CD14-positive monocyte (primary cell): ENCODE data around the gene ARHGAP10. TPM values are rescaled to one million over a fixed set of nuclear protein-coding genes. Genes with fewer than 3 reads are reported as not detected.

ENCODE experiments used
- DNase-seq, 3 donors: peaks; one replicate each; pipeline ENCODE4 v3.0.0-alpha.2; 2011 to 2022
- H2AFZ ChIP-seq: 2 replicates; pipeline ENCODE4 v1.6.0; 2012; ENCODE audit warnings: mild to moderate bottlenecking, low read depth, low read length, inconsistent platforms; ENCODE audit not compliant: insufficient read depth, poor library complexity, severe bottlenecking
- H3K27ac ChIP-seq, 2 donors: 1 replicate in 1 of 2; 2 replicates in 1 of 2; pipeline ENCODE4 v1.5.1; 2012 to 2013; ENCODE audit warnings: low read length in 2 of 2, control low read depth in 1 of 2, inconsistent platforms in 1 of 2, low read depth in 1 of 2, mild to moderate bottlenecking in 1 of 2
- H3K27me3 ChIP-seq, 2 donors: one replicate each; pipeline versions ENCODE4 v1.6.0 to v1.6.1; 2011 to 2013; ENCODE audit warnings: low read length in 2 of 2; ENCODE audit not compliant: control insufficient read depth in 2 of 2, insufficient read depth in 2 of 2
- H3K36me3 ChIP-seq, 2 donors: replicated peaks in 1 of 2; 1 replicate in 1 of 2; 2 replicates in 1 of 2; pipeline versions ENCODE4 v1.5.1 to v1.6.1; 2012 to 2013; ENCODE audit warnings: low read length in 2 of 2, control low read depth in 1 of 2, inconsistent platforms in 1 of 2, mild to moderate bottlenecking in 1 of 2; ENCODE audit not compliant: insufficient read depth in 2 of 2, control insufficient read depth in 1 of 2
- H3K4me1 ChIP-seq, 2 donors: 1 replicate in 1 of 2; 2 replicates in 1 of 2; pipeline versions ENCODE4 v1.5.1 to v1.6.1; 2012 to 2013; ENCODE audit warnings: low read length in 2 of 2, control low read depth in 1 of 2, inconsistent platforms in 1 of 2, mild to moderate bottlenecking in 1 of 2, moderate library complexity in 1 of 2; ENCODE audit not compliant: insufficient read depth in 2 of 2, control insufficient read depth in 1 of 2
- H3K4me2 ChIP-seq: replicated peaks from 2 replicates; pipeline ENCODE3; 2012; ENCODE audit warnings: low read length, moderate library complexity, mild to moderate bottlenecking; ENCODE audit not compliant: poor library complexity, severe bottlenecking; ENCODE audit errors: extremely low read depth
- H3K4me3 ChIP-seq, 3 experiments: fragments of 200-600 bp in 1 of 3; sonication (generic) in 1 of 3; replicated peaks in 1 of 3; 1 replicate in 2 of 3; 2 replicates in 1 of 3; pipeline ENCODE4 v1.5.1; 2011 to 2013; ENCODE audit warnings: low read length in 3 of 3, mild to moderate bottlenecking in 3 of 3, control low read depth in 2 of 3, low read depth in 2 of 3, inconsistent platforms in 1 of 3, moderate library complexity in 1 of 3
- H3K79me2 ChIP-seq: 2 replicates; pipeline ENCODE4 v1.6.0; 2012; ENCODE audit warnings: mild to moderate bottlenecking, control low read depth, inconsistent platforms, low read length, moderate library complexity; ENCODE audit not compliant: insufficient read depth
- H3K9ac ChIP-seq: 2 replicates; pipeline ENCODE4 v1.6.0; 2017; ENCODE audit warnings: low read length, mild to moderate bottlenecking; ENCODE audit not compliant: insufficient read depth, poor library complexity, severe bottlenecking
- H3K9me3 ChIP-seq, 2 donors: replicated peaks in 1 of 2; 1 replicate in 1 of 2; 2 replicates in 1 of 2; pipeline versions ENCODE4 v1.5.1 to v1.6.1; 2012 to 2013; ENCODE audit warnings: low read length in 2 of 2, control low read depth in 1 of 2; ENCODE audit not compliant: control insufficient read depth in 1 of 2, insufficient read depth in 1 of 2
- H4K20me1 ChIP-seq: 2 replicates; pipeline ENCODE4 v1.6.0; 2012; ENCODE audit warnings: mild to moderate bottlenecking, low read length, control low read depth, moderate library complexity; ENCODE audit not compliant: insufficient read depth
- H3K27ac Mint-ChIP-seq, 7 donors: one replicate each; pipeline ENCODE4 v1.8.0; 2020; ENCODE audit warnings: mild to moderate bottlenecking in 7 of 7, mixed read lengths in 7 of 7, moderate library complexity in 6 of 7, inconsistent platforms in 2 of 7
- H3K27me3 Mint-ChIP-seq, 3 donors: one replicate each; pipeline ENCODE4 v1.8.0; 2021 to 2022; ENCODE audit warnings: low read depth in 3 of 3, mild to moderate bottlenecking in 3 of 3, mixed read lengths in 3 of 3, moderate library complexity in 3 of 3, inconsistent platforms in 1 of 3
- H3K36me3 Mint-ChIP-seq, 2 donors: one replicate each; pipeline ENCODE4 v1.8.0; 2020; ENCODE audit warnings: mixed read lengths in 2 of 2, inconsistent platforms in 1 of 2, mild to moderate bottlenecking in 1 of 2
- H3K4me1 Mint-ChIP-seq: one replicate; pipeline ENCODE4 v1.8.0; 2020; ENCODE audit warnings: mild to moderate bottlenecking, mixed read lengths
- H3K4me3 Mint-ChIP-seq, 2 donors: one replicate each; pipeline ENCODE4 v1.8.0; 2020; ENCODE audit warnings: mild to moderate bottlenecking in 2 of 2, mixed read lengths in 2 of 2, moderate library complexity in 1 of 2
- H3K9me3 Mint-ChIP-seq, 7 donors: one replicate each; pipeline ENCODE4 v1.8.0; 2020 to 2022; ENCODE audit warnings: mixed read lengths in 7 of 7, mild to moderate bottlenecking in 6 of 7, moderate library complexity in 6 of 7, inconsistent platforms in 2 of 7
- WGBS: methylation state at CpG from one replicate; pipeline ENCODE4 v1.1.5; 2013; ENCODE audit warnings: missing lambda C conversion rate; ENCODE audit not compliant: insufficient coverage; 5-methylcytosine and 5-hydroxymethylcytosine counted together
- intact Hi-C, 2 donors: fragments of 100-400 bp; cut with micrococcal nuclease; formaldehyde crosslinking; loops; one replicate each; pipeline versions ENCODE4 v1.15.0 to v1.15.1; 2023
- polyA plus RNA-seq, 3 donors: library from polyadenylated mRNA; depleted of rRNA in 1 of 3; unstranded in 2 of 3; stranded (reverse) in 1 of 3; fragments of 300-500 nt in 2 of 3; fragments of >200 nt in 1 of 3; fragmentation: Illumina TruSeq in 2 of 3; gene quantifications; 1 replicate in 2 of 3; 2 replicates in 1 of 3; pipeline ENCODE4 v1.2.3, GENCODE V29; 2012 to 2021
- TF ChIP-seq, protein P1 (sequence below): fragments of 200-600 bp; IDR thresholded peaks from one replicate; pipeline ENCODE4 v1.8.0; 2022; ENCODE audit warnings: antibody characterized with exemption, mild to moderate bottlenecking

The ARHGAP10 gene
- polyA plus RNA-seq, 3 donors: 1.7 to 4.3 (median 3.0) TPM

GRCh38 chr4:147772056-147772455, 40.2 kb downstream of the ARHGAP10 start:
- H3K4me2 ChIP-seq: no peak overlapping the region

GRCh38 chr4:147772459-147772969, 40.6 kb downstream of the ARHGAP10 start:
- peaks cover 10% of the 10 kb centered on the region for H3K4me1 Mint-ChIP-seq
- H3K27ac Mint-ChIP-seq: no peak overlapping the region
- H3K4me3 ChIP-seq: no peak overlapping the region
- H4K20me1 ChIP-seq: no peaks in the 10 kb centered on the region
- H3K27me3 Mint-ChIP-seq: no peaks in the 10 kb centered on the region
- TF ChIP-seq, protein P1, sequence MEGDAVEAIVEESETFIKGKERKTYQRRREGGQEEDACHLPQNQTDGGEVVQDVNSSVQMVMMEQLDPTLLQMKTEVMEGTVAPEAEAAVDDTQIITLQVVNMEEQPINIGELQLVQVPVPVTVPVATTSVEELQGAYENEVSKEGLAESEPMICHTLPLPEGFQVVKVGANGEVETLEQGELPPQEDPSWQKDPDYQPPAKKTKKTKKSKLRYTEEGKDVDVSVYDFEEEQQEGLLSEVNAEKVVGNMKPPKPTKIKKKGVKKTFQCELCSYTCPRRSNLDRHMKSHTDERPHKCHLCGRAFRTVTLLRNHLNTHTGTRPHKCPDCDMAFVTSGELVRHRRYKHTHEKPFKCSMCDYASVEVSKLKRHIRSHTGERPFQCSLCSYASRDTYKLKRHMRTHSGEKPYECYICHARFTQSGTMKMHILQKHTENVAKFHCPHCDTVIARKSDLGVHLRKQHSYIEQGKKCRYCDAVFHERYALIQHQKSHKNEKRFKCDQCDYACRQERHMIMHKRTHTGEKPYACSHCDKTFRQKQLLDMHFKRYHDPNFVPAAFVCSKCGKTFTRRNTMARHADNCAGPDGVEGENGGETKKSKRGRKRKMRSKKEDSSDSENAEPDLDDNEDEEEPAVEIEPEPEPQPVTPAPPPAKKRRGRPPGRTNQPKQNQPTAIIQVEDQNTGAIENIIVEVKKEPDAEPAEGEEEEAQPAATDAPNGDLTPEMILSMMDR: no peak
- no peaks in the 10 kb centered on the region for H3K9me3 Mint-ChIP-seq
- H3K79me2 ChIP-seq: no peaks in the 10 kb centered on the region
- H2AFZ ChIP-seq: no peak overlapping the region
- no peaks in the 10 kb centered on the region for H3K36me3 ChIP-seq
- H3K9ac ChIP-seq: no peak overlapping the region
- no peak overlapping the region for H3K4me2 ChIP-seq
- no peaks in the 10 kb centered on the region for H3K27me3 ChIP-seq
- H3K27ac ChIP-seq: no peak overlapping the region
- 94% methylated on average over 2 of the region's 5 CpGs for WGBS
- DNase-seq: no peak
- no peaks in the 10 kb centered on the region for H3K9me3 ChIP-seq
- peaks cover 1 to 2% of the 10 kb centered on the region in 2 donors for H3K36me3 Mint-ChIP-seq
- no peak overlapping the region for H3K4me3 Mint-ChIP-seq
- H3K4me1 ChIP-seq: peaks cover 0 to 7% of the 10 kb centered on the region in 2 donors
- intact Hi-C loops: no loop called here

More at GRCh38 chr4:147772056-147772455, 40.2 kb downstream of the ARHGAP10 start:
- no peaks in the 10 kb centered on the region for H3K9me3 ChIP-seq
- Mint-ChIP-seq H3K4me3 (no peak overlapping the region), H3K27ac (no peak overlapping the region), H3K4me1 (peaks cover 9% of the 10 kb centered on the region), H3K9me3 (no peaks in the 10 kb centered on the region), H3K36me3 (peaks cover under 1 to 1% of the 10 kb centered on the region in 2 donors), H3K27me3 (no peaks in the 10 kb centered on the region)
- H3K27ac ChIP-seq: no peak overlapping the region
- DNase-seq: no peak
- H3K4me3 ChIP-seq: no peak overlapping the region
- H3K9ac ChIP-seq: no peak overlapping the region
- no peak overlapping the region for H2AFZ ChIP-seq
- H3K36me3 ChIP-seq: no peaks in the 10 kb centered on the region
- peaks cover 0 to 7% of the 10 kb centered on the region in 2 donors for H3K4me1 ChIP-seq
- TF ChIP-seq, protein P1: no peak
- no peaks in the 10 kb centered on the region for H3K27me3 ChIP-seq
- no peaks in the 10 kb centered on the region for H4K20me1 ChIP-seq
- H3K79me2 ChIP-seq: no peaks in the 10 kb centered on the region
- intact Hi-C loops: no loop called here
- WGBS: 83% methylated on average over 7 of the region's 8 CpGs
